ENCODE results near the gene ALDH1B1. TPM values are rescaled to one million over a fixed set of nuclear protein-coding genes. Genes with fewer than 3 reads are reported as not detected.

The ALDH1B1 gene
- total and polyA plus RNA-seq, 9 of the 15 experiments (the other 6 are each of a cell fraction or from before 2014, with no cell fraction given): 8.6 to 46.5 (median 30.8) TPM

DNA sequence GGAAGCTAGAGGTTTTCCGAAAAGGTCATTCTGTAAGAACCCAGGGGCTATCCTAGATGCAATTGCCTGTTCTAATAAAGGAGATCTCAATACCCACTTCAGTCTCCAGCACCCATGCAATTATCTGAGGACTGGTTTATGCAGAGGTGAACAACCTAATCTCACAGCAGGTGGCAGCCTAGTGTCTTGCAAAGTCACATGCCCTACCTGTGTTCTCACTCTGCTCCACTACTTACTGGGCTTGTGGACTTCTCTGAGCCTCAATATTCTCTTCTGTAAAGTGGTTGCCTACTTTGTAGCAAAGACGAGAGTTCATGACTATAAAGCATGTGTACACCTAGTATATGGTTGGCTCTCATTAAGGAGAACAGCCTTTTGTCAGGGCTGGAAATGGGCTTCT, 21.0 kb upstream of the ALDH1B1 start (continued):
- TF ChIP-seq, protein P1, sequence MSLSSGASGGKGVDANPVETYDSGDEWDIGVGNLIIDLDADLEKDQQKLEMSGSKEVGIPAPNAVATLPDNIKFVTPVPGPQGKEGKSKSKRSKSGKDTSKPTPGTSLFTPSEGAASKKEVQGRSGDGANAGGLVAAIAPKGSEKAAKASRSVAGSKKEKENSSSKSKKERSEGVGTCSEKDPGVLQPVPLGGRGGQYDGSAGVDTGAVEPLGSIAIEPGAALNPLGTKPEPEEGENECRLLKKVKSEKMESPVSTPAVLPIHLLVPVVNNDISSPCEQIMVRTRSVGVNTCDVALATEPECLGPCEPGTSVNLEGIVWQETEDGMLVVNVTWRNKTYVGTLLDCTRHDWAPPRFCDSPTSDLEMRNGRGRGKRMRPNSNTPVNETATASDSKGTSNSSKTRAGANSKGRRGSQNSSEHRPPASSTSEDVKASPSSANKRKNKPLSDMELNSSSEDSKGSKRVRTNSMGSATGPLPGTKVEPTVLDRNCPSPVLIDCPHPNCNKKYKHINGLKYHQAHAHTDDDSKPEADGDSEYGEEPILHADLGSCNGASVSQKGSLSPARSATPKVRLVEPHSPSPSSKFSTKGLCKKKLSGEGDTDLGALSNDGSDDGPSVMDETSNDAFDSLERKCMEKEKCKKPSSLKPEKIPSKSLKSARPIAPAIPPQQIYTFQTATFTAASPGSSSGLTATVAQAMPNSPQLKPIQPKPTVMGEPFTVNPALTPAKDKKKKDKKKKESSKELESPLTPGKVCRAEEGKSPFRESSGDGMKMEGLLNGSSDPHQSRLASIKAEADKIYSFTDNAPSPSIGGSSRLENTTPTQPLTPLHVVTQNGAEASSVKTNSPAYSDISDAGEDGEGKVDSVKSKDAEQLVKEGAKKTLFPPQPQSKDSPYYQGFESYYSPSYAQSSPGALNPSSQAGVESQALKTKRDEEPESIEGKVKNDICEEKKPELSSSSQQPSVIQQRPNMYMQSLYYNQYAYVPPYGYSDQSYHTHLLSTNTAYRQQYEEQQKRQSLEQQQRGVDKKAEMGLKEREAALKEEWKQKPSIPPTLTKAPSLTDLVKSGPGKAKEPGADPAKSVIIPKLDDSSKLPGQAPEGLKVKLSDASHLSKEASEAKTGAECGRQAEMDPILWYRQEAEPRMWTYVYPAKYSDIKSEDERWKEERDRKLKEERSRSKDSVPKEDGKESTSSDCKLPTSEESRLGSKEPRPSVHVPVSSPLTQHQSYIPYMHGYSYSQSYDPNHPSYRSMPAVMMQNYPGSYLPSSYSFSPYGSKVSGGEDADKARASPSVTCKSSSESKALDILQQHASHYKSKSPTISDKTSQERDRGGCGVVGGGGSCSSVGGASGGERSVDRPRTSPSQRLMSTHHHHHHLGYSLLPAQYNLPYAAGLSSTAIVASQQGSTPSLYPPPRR (CRISPR knock-in tag; IDR thresholded peaks at IDR 0.05; ENCODE audit: borderline replicate concordance): no peak
- no peak for TF ChIP-seq FOS (IDR thresholded peaks at IDR 0.05; ENCODE audit: extremely low read depth, insufficient read length)
- no peak for TF ChIP-seq ERF (CRISPR knock-in tag; IDR thresholded peaks at IDR 0.05)
- TF ChIP-seq FOXA1 (IDR thresholded peaks at IDR 0.05; ENCODE audit: borderline replicate concordance): no peak
- no peak for TF ChIP-seq ILK (tag; IDR thresholded peaks at IDR 0.05; ENCODE audit: borderline replicate concordance, low read depth)
- no peak for TF ChIP-seq TEAD1 (CRISPR knock-in tag; IDR thresholded peaks at IDR 0.05)
